Endothelial cell of umbilical vein (primary cell): Measurements from ENCODE around the gene ATG7. TPM values are rescaled to one million over a fixed set of nuclear protein-coding genes. Genes with fewer than 3 reads are reported as not detected.

ENCODE experiments used
- BruUV-seq: library from RNA; stranded (reverse); fragments of 400-500 nt; replicated peaks from 2 replicates; lab custom pipeline; 2021; lab: Mats Ljungman, UMichigan
- CTCF ChIA-PET: fragments of 300-600, 350-600 bp; sonication (Branson Sonifier 250); formaldehyde crosslinking; loops from one replicate; lab custom pipeline; 2021; ENCODE audit warnings: antibody characterized with exemption, inconsistent platforms; lab: Charles Lee
- POLR2A ChIA-PET: fragments of 300-600, 350-600 bp; sonication (Branson Sonifier 250); formaldehyde crosslinking; loops from one replicate; lab custom pipeline; 2021; ENCODE audit warnings: antibody characterized with exemption, inconsistent platforms; lab: Charles Lee
- DNase-seq: peaks from one replicate; pipeline ENCODE4 v3.0.0-alpha.2; 2011; ENCODE audit warnings: low read depth, low spot score
- FAIRE-seq: peaks from 2 replicates; lab custom pipeline; 2011; peaks lifted over from hg19 to GRCh38; lab: Jason Lieb, UNC
- H2AFZ ChIP-seq: 2 replicates; pipeline ENCODE4 v1.6.0; 2012; ENCODE audit warnings: low read depth, low read length, control low read depth, inconsistent platforms
- H3K27ac ChIP-seq: 2 replicates; pipeline ENCODE4 v1.5.1; 2011; ENCODE audit warnings: low read depth, mild to moderate bottlenecking, control low read depth, low read length, moderate library complexity; ENCODE audit not compliant: insufficient read depth
- H3K27me3 ChIP-seq, 2 experiments: 2 replicates each; pipeline versions ENCODE4 v1.6.0 to v1.6.1; 2011; ENCODE audit warnings: low read length in 2 of 2, mixed read lengths in 1 of 2; ENCODE audit not compliant: control insufficient read depth in 2 of 2, insufficient read depth in 2 of 2
- H3K36me3 ChIP-seq, 2 experiments: 2 replicates in 1 of 2; 3 replicates in 1 of 2; pipeline ENCODE4 v1.5.1; 2011; ENCODE audit warnings: low read length in 2 of 2, mild to moderate bottlenecking in 1 of 2, moderate library complexity in 1 of 2; ENCODE audit not compliant: control insufficient read depth in 2 of 2, insufficient read depth in 2 of 2; ENCODE audit errors: extremely low read depth in 1 of 2
- H3K4me1 ChIP-seq: 3 replicates; pipeline ENCODE4 v1.5.1; 2011; ENCODE audit warnings: mild to moderate bottlenecking, low read length; ENCODE audit not compliant: control insufficient read depth, insufficient read depth; ENCODE audit errors: extremely low read depth
- H3K4me2 ChIP-seq: 2 replicates; pipeline ENCODE4 v1.6.1; 2011; ENCODE audit warnings: low read length, control low read depth, mixed read lengths; ENCODE audit not compliant: insufficient read depth
- H3K4me3 ChIP-seq, 3 experiments: fragments of 200-600 bp in 1 of 3; sonication (generic), shearing (Covaris generic) in 1 of 3; replicated peaks in 1 of 3; 2 replicates each; pipeline ENCODE4 v1.5.1; 2011 to 2016; ENCODE audit warnings: control low read depth in 3 of 3, low read length in 3 of 3, mild to moderate bottlenecking in 2 of 3, inconsistent platforms in 1 of 3, low read depth in 1 of 3, moderate library complexity in 1 of 3; ENCODE audit not compliant: insufficient read depth in 1 of 3
- H3K79me2 ChIP-seq: 2 replicates; pipeline ENCODE4 v1.6.0; 2012; ENCODE audit warnings: low read length, inconsistent platforms; ENCODE audit not compliant: control insufficient read depth, insufficient read depth
- H3K9ac ChIP-seq: replicated peaks from 2 replicates; pipeline ENCODE3; 2011; ENCODE audit warnings: low read length, control low read depth; ENCODE audit not compliant: insufficient read depth; ENCODE audit errors: extremely low read depth
- H3K9me1 ChIP-seq: replicated peaks from 3 replicates; pipeline ENCODE4 v1.6.0; 2011; ENCODE audit warnings: mild to moderate bottlenecking, low read length; ENCODE audit not compliant: control insufficient read depth, insufficient read depth; ENCODE audit errors: extremely low read depth
- H3K9me3 ChIP-seq: replicated peaks from 2 replicates; pipeline ENCODE4 v1.5.1; 2012; ENCODE audit warnings: low read length, inconsistent platforms; ENCODE audit not compliant: control insufficient read depth, insufficient read depth
- H4K20me1 ChIP-seq: replicated peaks from 2 replicates; pipeline ENCODE3; 2011; ENCODE audit warnings: mild to moderate bottlenecking, low read length; ENCODE audit not compliant: control insufficient read depth, insufficient read depth; ENCODE audit errors: extremely low read depth
- EZH2 ChIP-seq: IDR thresholded peaks from 2 replicates; pipeline ENCODE4 v1.6.1; 2012; ENCODE audit warnings: borderline replicate concordance, low read depth, mild to moderate bottlenecking, moderate library complexity, low read length, inconsistent platforms; ENCODE audit not compliant: severe bottlenecking
- FOS ChIP-seq: IDR thresholded peaks from 2 replicates; pipeline ENCODE4 v1.6.1; 2011; ENCODE audit warnings: mild to moderate bottlenecking, low read length, moderate library complexity, borderline replicate concordance; ENCODE audit not compliant: insufficient read depth
- GATA2 ChIP-seq: IDR thresholded peaks from 2 replicates; pipeline ENCODE4 v1.7.0; 2011; ENCODE audit warnings: low read depth, mild to moderate bottlenecking, moderate library complexity, mixed read lengths, low read length; ENCODE audit not compliant: insufficient read length, insufficient read depth
- JUN ChIP-seq: IDR thresholded peaks from 2 replicates; pipeline ENCODE4 v1.6.1; 2011; ENCODE audit warnings: borderline replicate concordance, low read depth; ENCODE audit not compliant: insufficient read length, insufficient read depth
- MYC ChIP-seq: IDR thresholded peaks from one replicate; pipeline ENCODE4 v1.6.1; 2011; ENCODE audit warnings: mild to moderate bottlenecking, low read depth, low read length
- POLR2A ChIP-seq: IDR thresholded peaks from 2 replicates; pipeline ENCODE4 v1.6.1; 2012; ENCODE audit warnings: low read depth, mild to moderate bottlenecking, control low read depth, low read length
- POLR2AphosphoS5 ChIP-seq: IDR thresholded peaks from 2 replicates; pipeline ENCODE4 v1.6.1; 2012; ENCODE audit warnings: low read depth, mild to moderate bottlenecking, control low read depth, low read length, moderate library complexity; ENCODE audit not compliant: insufficient read depth
- dilution Hi-C: fragments of 300-500 bp; cut with MboI; formaldehyde crosslinking; loops from one replicate; pipeline ENCODE4 v1.15.0; 2019; ENCODE audit warnings: low sequenced_read_pairs; ENCODE audit not compliant: extremely low pct_ligation_motif_present
- intact Hi-C: fragments of 100-400 bp; cut with micrococcal nuclease; formaldehyde crosslinking; loops from one replicate; pipeline ENCODE4 v1.10.0; 2022
- polyA plus RNA-seq, 4 experiments: library from polyadenylated mRNA; depleted of rRNA in 3 of 4; stranded (reverse) in 3 of 4; unstranded in 1 of 4; fragments of >200 nt; gene quantifications; 2 replicates each; pipeline versions ENCODE4 v1.2.1 to v1.2.3, GENCODE V29; 2011 to 2012; ENCODE audit warnings: missing spikeins in 1 of 4
- total RNA-seq: library from RNA; stranded (reverse); gene quantifications from 2 replicates; pipeline ENCODE4 v1.2.3, GENCODE V29; 2021
- TF ChIP-seq, protein P1 (sequence below): IDR thresholded peaks from 2 replicates; pipeline ENCODE4 v1.6.1; 2011; ENCODE audit not compliant: insufficient read depth, insufficient read length
- TF ChIP-seq, protein P2 (sequence below), 2 donors: IDR thresholded peaks; 1 replicate in 1 of 2; 2 replicates in 1 of 2; pipeline ENCODE4 v1.5.1; 2011; ENCODE audit warnings: low read length in 2 of 2, mild to moderate bottlenecking in 2 of 2, moderate library complexity in 2 of 2, control low read depth in 1 of 2, inconsistent platforms in 1 of 2, low read depth in 1 of 2; ENCODE audit not compliant: insufficient read depth in 1 of 2; ENCODE audit errors: extremely low read depth in 1 of 2

The ATG7 gene
- total and polyA plus RNA-seq, 2 donors (not counting 3 experiments of a cell fraction or from before 2014, with no cell fraction given): 30.8 to 48.3 TPM

DNA sequence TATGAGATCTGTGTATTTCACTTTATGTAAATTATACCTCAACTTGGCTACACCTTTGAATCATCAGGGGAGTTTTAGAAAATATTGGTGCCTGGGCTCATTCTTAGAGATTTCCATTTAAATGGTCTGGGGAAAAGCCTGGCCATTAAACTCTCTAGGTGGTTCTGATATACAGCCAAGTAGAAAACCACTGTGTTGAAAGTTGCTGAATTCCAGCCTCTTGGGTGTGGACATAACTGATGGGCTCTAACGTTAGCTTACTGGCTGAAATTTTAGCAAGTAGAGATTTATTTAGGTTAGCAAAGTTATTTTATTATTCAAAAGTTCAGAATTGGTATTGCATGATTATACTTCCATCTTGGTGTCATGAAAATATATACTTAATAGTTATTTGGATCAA is 84.1 kb downstream of the ATG7 start:
- intact Hi-C loops: no loop called here
- FAIRE-seq: no peak
- CTCF ChIA-PET: interaction anchor here (1.3 to 1.4 kb wide), 2 partner anchors 11 to 12 kb away, joined by 3 to 4 read pairs; no protein-coding TSS in a partner anchor
- no peaks in the 10 kb centered on the region for H3K27me3 ChIP-seq
- H3K36me3 ChIP-seq: peaks cover 0 to 1% of the 10 kb centered on the region in 2 experiments
- H2AFZ ChIP-seq: no peak overlapping the region
- H4K20me1 ChIP-seq: no peaks in the 10 kb centered on the region
- TF ChIP-seq POLR2AphosphoS5: no peak
- no peak for TF ChIP-seq GATA2
- TF ChIP-seq JUN: no peak
- no peak for TF ChIP-seq MYC
- H3K4me2 ChIP-seq: no peak overlapping the region
- H3K27ac ChIP-seq: no peak overlapping the region
- no peaks in the 10 kb centered on the region for H3K79me2 ChIP-seq
- no peak overlapping the region for H3K9ac ChIP-seq
- POLR2A ChIA-PET: no interaction called here
- no peak for DNase-seq
- H3K4me1 ChIP-seq: no peaks in the 10 kb centered on the region
- dilution Hi-C loops: no loop called here
- H3K9me1 ChIP-seq: no peaks in the 10 kb centered on the region
- H3K9me3 ChIP-seq: no peaks in the 10 kb centered on the region
- no peak overlapping the region for H3K4me3 ChIP-seq
- BruUV-seq: no TSS peak

DNA sequence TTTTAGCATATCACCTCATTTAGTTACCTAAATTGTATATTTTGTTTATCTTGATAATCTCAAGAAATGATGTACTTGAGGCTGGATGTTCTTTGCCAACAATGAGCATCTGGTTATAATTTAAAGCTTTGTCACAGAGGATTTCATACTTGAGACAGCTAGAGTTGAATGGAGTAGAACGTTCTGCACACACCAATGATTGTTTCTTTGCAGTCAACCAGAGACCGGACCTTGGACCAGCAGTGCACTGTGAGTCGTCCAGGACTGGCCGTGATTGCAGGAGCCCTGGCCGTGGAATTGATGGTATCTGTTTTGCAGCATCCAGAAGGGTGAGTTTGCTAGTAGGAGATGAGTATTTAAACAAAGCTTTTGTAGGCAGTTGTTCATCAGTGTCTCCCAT is 90.4 kb downstream of the ATG7 start:
- H3K9me3 ChIP-seq: no peaks in the 10 kb centered on the region
- peaks cover 11% of the 10 kb centered on the region for H3K4me1 ChIP-seq
- dilution Hi-C loops (no loop called here), intact Hi-C loops (no loop called here)
- TF ChIP-seq, protein P1, sequence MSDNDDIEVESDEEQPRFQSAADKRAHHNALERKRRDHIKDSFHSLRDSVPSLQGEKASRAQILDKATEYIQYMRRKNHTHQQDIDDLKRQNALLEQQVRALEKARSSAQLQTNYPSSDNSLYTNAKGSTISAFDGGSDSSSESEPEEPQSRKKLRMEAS: no peak
- TF ChIP-seq GATA2 (no peak), MYC (no peak), POLR2A (no peak), FOS (no peak), POLR2AphosphoS5 (no peak), EZH2 (no peak), JUN (no peak)
- TF ChIP-seq, protein P2, sequence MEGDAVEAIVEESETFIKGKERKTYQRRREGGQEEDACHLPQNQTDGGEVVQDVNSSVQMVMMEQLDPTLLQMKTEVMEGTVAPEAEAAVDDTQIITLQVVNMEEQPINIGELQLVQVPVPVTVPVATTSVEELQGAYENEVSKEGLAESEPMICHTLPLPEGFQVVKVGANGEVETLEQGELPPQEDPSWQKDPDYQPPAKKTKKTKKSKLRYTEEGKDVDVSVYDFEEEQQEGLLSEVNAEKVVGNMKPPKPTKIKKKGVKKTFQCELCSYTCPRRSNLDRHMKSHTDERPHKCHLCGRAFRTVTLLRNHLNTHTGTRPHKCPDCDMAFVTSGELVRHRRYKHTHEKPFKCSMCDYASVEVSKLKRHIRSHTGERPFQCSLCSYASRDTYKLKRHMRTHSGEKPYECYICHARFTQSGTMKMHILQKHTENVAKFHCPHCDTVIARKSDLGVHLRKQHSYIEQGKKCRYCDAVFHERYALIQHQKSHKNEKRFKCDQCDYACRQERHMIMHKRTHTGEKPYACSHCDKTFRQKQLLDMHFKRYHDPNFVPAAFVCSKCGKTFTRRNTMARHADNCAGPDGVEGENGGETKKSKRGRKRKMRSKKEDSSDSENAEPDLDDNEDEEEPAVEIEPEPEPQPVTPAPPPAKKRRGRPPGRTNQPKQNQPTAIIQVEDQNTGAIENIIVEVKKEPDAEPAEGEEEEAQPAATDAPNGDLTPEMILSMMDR (IDR thresholded peaks at IDR 0.05; ENCODE audit: extremely low read depth in 1 of 2, insufficient read depth in 1 of 2, low read depth in 1 of 2, low read length in 2 of 2): no peak
- DNase-seq (no peak), FAIRE-seq (no peak)
- peaks cover 8 to 12% of the 10 kb centered on the region in 2 experiments for H3K36me3 ChIP-seq
- no peak overlapping the region for H2AFZ ChIP-seq
- BruUV-seq: no TSS peak
- H4K20me1 ChIP-seq: no peaks in the 10 kb centered on the region
- no peak overlapping the region for H3K27ac ChIP-seq
- H3K9ac ChIP-seq: no peak overlapping the region
- ChIA-PET CTCF (interaction anchor here (1.6 kb wide), 1 partner anchor 16 kb away, joined by 4 read pairs; no protein-coding TSS in a partner anchor), POLR2A (no interaction called here)
- H3K79me2 ChIP-seq: no peaks in the 10 kb centered on the region
- H3K4me3 ChIP-seq: no peak overlapping the region
- H3K4me2 ChIP-seq: no peak overlapping the region
- no peaks in the 10 kb centered on the region for H3K27me3 ChIP-seq
- H3K9me1 ChIP-seq: no peaks in the 10 kb centered on the region
